Measurements from ENCODE around the gene NKAIN2.
"Not testable (repeated sequence)": the region's sequence is repeated elsewhere in the genome, so short reads cannot be mapped to it uniquely, and the experiment has no call there.

The NKAIN2 gene

DNA sequence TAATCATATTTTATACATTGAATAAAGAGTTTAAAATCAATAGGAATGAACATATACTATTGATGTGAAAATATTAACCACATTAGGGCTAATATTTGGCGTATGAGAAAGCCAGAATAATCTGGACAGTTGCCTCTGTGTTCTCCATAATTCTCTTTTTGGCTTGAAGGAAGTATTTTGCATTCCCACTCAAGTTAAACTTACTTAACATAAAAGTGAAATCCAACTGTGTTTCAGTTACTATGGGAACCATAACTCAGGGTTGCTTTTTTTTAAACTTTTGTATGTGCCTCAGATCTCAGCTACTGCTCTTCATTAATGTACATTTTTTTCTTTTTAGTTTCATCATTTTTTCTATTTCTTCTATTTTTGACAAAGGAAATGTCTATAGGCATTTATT, 479.8 kb downstream of the NKAIN2 start:
- DNase-seq (ENCODE audit: insufficient read length, low spot score) (no peak), FAIRE-seq (no peak)
- TF ChIP-seq POLR2A (IDR thresholded peaks at IDR 0.05; ENCODE audit: low read depth, low read length) = no peak

DNA sequence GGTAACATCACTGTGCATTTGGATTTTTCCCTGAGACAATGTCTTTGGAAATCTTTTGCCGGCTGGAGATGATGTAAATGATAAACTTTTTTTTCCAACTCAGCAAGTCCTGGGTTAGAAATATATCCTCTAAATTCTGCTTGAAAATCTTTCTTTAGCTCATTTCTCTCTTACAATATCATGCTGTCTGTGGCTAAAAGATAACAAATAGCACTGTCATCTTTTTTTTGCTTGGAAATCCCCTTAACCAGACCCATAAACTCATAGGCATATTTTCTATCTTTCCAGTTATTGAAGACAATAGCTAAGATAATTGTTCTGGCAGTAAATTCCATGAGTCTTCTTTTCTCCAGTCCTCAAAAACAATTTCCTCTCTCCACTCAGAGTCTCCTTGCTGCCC, 481.5 kb downstream of the NKAIN2 start:
- DNase-seq (ENCODE audit: insufficient read length, low spot score) (no peak), FAIRE-seq (no peak)
- TF ChIP-seq POLR2A (IDR thresholded peaks at IDR 0.05; ENCODE audit: low read depth, low read length) = no peak

DNA sequence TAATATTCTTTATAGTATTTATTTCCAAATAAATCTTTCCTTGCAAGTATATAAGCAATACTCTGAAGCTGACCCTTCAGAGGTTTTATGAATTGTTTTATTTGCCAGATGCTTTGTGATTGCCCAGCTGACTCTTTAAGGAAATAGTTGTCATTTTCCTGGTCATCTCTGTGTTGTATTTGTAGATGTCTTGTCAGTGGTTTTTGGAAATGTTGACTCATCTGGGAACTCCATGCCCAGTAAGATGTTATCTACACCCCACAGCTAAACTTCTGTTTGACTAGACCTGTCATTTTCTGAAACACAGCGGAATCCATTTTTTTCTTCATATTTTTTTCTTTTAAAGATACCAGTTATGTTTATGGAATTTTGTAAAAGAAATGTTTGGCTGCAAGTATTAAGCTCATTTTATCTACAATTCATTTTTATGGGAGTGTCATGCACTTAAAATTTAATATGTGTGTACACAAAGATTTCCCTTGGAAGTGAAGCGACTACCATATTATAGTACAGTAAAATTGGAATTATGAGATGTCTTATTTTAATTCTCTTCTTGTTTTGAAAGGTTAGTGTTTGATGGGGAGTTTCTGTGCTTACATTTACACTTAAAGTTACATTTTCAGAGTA, 491.0 kb downstream of the NKAIN2 start:
- DNase-seq (ENCODE audit: insufficient read length, low spot score) (no peak), FAIRE-seq (no peak)
- TF ChIP-seq POLR2A (IDR thresholded peaks at IDR 0.05; ENCODE audit: low read depth, low read length) = no peak

DNA sequence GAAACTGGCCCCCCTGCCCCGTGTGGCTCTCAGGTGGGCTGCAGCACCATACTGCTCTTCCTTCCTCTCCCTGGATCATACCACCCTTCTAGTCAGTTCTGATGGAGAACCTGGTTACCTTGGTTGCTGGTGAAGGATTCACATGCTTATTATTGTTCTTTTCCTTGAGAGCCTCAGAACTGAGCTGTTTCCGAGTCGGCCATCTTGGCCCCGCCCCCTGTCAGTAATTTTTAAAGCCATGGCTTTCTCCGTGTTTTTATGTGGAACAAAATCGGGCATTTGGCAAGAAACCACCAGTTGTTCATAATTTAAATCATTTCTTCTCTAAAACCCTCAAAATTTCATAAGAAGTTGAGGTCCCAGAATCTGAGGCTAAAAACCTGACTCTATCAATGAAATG, 493.8 kb downstream of the NKAIN2 start:
- FAIRE-seq = no peak
- no peak for TF ChIP-seq POLR2A (IDR thresholded peaks at IDR 0.05; ENCODE audit: low read depth, low read length)
- DNase-seq (ENCODE audit: insufficient read length, low spot score) = no peak

DNA sequence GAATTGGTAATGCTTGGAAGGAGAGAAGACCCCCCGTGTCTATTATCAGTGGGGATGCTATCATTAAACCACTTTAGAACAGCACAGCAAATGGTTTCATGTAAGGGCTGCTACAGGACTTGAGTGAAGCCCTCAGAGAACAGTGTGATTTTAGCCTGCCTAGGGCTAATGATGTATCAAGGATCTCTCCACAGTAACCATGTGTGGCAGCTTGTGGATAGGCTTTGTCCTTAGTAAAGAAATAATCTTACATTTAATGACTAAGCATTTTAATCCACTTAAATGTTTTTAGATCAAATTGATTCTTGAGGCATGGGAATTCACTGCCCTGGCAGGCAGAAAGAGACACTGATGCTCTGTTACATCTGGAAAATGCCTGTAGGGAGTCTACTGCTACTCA, 495.1 kb downstream of the NKAIN2 start:
- no peak for DNase-seq (ENCODE audit: insufficient read length, low spot score)
- no peak for FAIRE-seq
- TF ChIP-seq POLR2A (IDR thresholded peaks at IDR 0.05; ENCODE audit: low read depth, low read length) = no peak

DNA sequence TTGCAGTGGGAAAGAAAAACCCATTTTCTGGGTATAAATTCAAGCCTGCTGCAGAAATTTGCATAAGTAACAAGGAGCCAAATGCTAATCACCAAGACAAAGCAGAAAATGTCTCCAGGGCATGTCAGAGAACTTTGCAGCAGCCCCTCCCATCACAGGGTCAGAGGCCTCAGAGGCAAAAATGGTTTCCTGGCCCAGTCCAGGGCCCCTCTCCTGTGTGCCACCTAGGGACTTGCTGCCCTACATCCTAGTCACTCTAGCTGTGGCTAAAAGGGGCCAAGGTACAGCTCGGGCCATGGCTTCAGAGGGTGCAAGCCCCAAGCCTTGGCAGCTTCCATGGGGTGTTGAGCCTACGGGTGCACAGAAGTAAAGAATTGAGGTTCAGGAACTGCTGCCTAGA, 497.2 kb downstream of the NKAIN2 start:
- not testable (repeated sequence) for FAIRE-seq; DNase-seq (ENCODE audit: insufficient read length, low spot score)

DNA sequence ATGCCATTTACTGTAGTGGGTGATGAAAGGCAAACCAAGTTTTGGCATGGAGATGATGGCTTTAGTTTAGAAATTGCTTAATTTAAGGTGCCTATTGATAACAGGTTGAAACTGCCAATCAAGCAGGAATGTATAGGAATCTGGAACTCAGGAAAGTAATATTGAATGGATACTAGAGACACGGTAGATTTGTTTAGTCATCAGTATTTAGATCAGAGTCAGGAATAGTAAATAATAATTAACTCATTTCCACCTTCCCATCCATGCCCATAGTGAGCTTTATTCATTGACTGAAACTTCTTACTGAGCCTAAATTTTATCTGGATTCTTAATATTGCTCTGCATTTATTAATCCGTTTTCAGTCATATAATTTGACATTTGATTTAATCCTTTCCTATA, 500.3 kb downstream of the NKAIN2 start:
- DNase-seq (ENCODE audit: insufficient read length, low spot score) (no peak), FAIRE-seq (no peak)
- TF ChIP-seq POLR2A (IDR thresholded peaks at IDR 0.05; ENCODE audit: low read depth, low read length) = no peak

DNA sequence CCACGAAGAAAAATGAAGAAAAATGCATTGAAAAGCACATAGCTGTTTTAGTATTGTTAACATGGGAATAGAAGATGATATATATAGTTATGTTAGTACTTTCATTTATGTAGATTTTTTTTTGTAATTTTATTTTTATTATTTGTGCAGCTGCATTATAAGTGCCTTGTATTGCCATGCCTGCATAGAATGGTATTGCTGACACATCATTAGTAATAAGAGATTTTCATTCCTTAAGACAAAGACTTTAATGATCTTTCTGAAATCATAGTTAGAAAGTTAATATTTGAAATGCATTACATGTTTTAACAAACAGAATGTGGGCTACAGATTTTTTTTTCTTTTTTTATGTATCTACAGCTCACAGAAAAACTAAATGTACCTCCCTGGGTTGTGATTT, 506.5 kb downstream of the NKAIN2 start:
- TF ChIP-seq POLR2A (IDR thresholded peaks at IDR 0.05; ENCODE audit: low read depth, low read length) = no peak
- DNase-seq (ENCODE audit: insufficient read length, low spot score) = no peak
- FAIRE-seq = no peak

DNA sequence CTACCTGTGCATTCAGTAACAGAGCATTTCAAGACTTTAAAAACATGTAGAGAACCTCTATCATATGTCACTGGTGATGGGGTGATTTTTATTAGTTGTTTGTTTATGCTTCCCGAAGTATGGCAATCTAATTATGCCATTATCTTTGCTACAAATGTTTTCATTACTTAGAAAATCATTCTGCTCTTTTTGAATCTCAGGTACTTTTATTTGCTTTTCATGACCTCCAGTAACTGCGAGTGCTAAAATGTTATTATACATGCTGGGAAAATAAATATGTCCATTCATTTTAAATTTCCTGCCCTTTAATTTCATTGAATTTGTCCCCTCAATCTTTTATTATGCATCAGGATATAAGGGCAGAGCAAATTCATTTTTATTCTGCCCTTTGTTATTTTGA, 515.7 kb downstream of the NKAIN2 start:
- no peak for DNase-seq (ENCODE audit: insufficient read length, low spot score)
- no peak for TF ChIP-seq POLR2A (IDR thresholded peaks at IDR 0.05; ENCODE audit: low read depth, low read length)
- no peak for FAIRE-seq

DNA sequence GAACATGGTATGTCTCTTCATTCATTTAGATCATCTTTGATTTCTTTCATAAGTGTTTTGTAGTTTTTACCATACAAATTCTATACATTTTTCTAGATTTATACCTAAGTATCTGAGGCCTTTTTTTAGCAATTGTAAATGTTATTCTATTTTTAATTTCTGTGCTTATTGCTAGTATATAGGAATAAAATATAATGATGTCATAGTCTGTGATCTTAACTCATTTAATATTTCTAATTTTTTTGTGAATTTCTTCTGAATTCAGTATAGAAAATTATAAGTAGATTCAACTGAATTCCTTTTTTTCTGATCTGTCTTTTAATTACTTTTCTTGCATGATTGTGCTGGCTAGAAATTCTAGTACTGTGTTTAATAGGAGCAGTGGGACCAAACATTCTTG, 520.6 kb downstream of the NKAIN2 start:
- FAIRE-seq (no peak), DNase-seq (ENCODE audit: insufficient read length, low spot score) (no peak)
- no peak for TF ChIP-seq POLR2A (IDR thresholded peaks at IDR 0.05; ENCODE audit: low read depth, low read length)

DNA sequence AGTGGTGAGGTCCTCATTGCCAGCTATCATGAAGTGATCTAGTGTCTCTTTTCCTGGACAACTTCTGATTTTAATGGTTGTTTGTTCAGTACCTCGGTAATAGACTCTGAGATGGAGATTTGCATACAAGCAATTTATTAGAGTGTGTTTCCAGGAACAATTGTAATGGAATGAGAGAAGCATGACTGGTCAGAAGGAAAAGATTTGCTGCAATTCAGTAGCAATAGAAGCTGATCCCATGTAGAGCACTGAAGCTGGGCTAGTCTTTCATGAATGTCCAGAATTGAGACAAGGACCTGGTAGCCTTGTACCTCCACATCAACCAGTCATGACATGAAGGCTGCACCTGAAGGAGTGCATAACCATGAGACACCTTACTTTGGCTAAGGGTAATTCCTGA, 526.5 kb downstream of the NKAIN2 start:
- no peak for TF ChIP-seq POLR2A (IDR thresholded peaks at IDR 0.05; ENCODE audit: low read depth, low read length)
- DNase-seq (ENCODE audit: insufficient read length, low spot score) (no peak), FAIRE-seq (no peak)

DNA sequence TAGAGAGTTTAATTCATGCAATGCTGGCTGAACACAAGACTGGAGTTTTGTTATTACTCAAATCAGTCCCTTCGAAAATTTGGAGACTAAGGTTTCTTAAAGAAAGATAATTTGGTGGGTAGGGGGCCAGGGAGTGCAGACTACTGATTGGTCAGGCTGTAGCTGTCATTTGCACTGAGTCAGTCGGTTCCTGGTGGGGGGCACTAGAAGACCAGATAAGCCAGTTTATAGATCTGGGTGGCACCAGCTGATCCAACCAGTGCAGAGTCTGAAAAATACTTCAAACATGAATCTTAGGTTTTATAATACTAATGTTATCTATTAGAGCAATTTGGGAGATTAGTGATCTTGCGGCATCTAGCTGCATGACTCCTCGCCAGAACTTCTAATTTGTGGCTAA, 530.7 kb downstream of the NKAIN2 start:
- TF ChIP-seq POLR2A (IDR thresholded peaks at IDR 0.05; ENCODE audit: low read depth, low read length) = no peak
- DNase-seq (ENCODE audit: insufficient read length, low spot score) (no peak), FAIRE-seq (no peak)

DNA sequence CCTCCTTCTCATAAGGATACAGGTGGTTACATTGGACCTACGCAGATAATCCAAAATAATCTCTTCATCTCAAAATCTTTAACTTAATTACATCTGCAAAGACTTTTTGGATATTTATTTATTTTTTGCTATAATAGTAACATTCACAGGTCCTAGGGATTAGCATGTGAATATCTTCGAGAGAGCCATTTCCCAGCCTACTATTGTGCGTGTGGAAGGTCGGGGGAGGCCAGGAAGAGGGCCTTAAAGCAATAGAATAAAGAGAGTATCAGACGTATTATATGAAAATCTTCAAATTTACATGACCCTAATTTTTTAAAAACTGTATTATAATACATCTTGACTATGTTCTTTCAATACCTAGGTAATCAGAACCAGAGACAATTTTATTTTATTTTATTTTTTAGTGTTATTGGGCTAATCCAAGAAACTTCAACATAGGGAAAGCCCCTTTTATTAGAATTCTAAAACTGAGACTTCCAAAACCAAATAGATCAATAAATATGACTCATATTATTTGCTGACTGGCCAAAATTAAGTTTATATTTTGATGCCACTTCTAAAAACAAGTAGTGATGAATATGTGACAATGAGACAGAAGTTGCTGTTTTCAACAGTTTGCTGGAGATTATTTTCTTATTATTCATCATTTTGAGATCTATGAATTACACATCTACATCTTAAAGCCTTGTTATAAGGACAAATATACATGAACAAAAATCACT, 536.1 kb downstream of the NKAIN2 start:
- TF ChIP-seq POLR2A (IDR thresholded peaks at IDR 0.05; ENCODE audit: low read depth, low read length) = no peak
- no peak for DNase-seq (ENCODE audit: insufficient read length, low spot score)
- no peak for FAIRE-seq

DNA sequence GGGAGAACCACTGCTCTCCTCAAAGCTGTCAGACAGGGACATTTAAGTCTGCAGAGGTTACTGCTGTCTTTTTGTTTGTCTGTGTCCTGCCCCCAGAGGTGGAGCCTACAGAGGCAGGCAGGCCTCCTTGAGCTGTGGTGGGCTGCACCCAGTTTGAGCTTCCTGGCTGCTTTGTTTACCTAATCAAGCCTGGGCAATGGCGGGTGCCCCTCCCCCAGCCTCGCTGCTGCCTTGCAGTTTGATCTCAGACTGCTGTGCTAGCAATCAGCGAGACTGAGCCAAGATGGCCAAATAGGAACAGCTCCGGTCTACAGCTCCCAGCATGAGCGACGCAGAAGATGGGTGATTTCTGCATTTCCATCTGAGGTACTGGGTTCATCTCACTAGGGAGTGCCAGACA, 544.7 kb downstream of the NKAIN2 start:
- FAIRE-seq; DNase-seq (ENCODE audit: insufficient read length, low spot score): not testable (repeated sequence)

DNA sequence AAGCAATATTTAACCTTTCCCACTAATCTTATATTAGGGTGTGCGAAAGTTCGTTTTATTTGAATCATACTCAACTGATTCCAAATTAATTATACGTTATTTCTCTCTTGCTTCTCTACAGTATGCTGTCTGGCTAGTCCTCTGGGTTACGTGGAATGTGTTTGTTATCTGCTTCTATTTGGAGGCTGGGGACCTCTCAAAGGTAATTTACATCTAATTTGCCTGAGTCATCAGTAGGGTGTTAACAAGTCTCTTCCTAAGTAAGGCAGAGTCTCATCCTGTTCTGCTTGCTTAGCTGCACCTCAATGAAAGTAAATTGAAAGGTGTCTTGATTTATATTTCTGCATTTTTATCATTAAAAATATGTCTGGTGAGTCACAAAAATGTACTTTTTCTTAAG, 551.5 kb downstream of the NKAIN2 start:
- no peak for TF ChIP-seq POLR2A (IDR thresholded peaks at IDR 0.05; ENCODE audit: low read depth, low read length)
- FAIRE-seq (no peak), DNase-seq (ENCODE audit: insufficient read length, low spot score) (no peak)
